OCI-LY1 (cell line): ENCODE measurements around the gene FAM72C.
"Not testable (repeated sequence)": the region's sequence is repeated elsewhere in the genome, so short reads cannot be mapped to it uniquely, and the experiment has no call there.

Source experiments
- EZH2 ChIP-seq: fragments of 200-600 bp; sonication (generic), shearing (Covaris generic); IDR thresholded peaks from 2 replicates; pipeline ENCODE4 v1.8.0; 2017; ENCODE audit warnings: borderline replicate concordance, mixed run types, mild to moderate bottlenecking, antibody characterized with exemption, low read length, moderate library complexity, mixed read lengths
- TF ChIP-seq, protein P1 (sequence below): fragments of 200-600 bp; sonication (generic), shearing (Covaris generic); IDR thresholded peaks from 2 replicates; pipeline ENCODE4 v1.5.1; 2017; ENCODE audit warnings: mild to moderate bottlenecking, antibody characterized with exemption, low read length, moderate library complexity, mixed read lengths

DNA sequence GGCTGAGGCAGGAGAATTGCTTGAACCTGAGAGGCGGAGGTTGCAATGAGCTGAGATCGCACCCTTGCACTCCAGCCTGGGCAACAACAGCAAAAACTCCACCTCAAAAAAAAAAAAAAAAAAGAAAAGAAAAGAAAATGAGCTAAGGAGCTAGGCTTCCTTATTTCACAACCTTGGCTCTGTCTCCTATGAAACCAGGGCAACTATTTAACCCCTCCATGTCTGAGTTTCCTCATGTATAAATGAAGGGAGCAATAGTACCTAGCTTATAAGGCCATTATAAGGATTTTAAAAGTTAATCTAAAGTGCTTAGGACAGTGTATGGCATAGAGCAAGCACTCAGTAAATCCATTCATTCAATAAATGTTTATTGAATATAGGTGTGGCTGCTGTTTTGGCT is 32.9 kb downstream of the FAM72C start:
- TF ChIP-seq, protein P1, sequence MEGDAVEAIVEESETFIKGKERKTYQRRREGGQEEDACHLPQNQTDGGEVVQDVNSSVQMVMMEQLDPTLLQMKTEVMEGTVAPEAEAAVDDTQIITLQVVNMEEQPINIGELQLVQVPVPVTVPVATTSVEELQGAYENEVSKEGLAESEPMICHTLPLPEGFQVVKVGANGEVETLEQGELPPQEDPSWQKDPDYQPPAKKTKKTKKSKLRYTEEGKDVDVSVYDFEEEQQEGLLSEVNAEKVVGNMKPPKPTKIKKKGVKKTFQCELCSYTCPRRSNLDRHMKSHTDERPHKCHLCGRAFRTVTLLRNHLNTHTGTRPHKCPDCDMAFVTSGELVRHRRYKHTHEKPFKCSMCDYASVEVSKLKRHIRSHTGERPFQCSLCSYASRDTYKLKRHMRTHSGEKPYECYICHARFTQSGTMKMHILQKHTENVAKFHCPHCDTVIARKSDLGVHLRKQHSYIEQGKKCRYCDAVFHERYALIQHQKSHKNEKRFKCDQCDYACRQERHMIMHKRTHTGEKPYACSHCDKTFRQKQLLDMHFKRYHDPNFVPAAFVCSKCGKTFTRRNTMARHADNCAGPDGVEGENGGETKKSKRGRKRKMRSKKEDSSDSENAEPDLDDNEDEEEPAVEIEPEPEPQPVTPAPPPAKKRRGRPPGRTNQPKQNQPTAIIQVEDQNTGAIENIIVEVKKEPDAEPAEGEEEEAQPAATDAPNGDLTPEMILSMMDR: not testable (repeated sequence)
- TF ChIP-seq EZH2: not testable (repeated sequence)
